C4-2B (cell line): ENCODE results near the gene HP.

Experiments
- CTCF ChIP-seq: fragments of 450-650 bp; conservative IDR thresholded peaks from 2 replicates; pipeline ENCODE4 v1.5.1; 2017; ENCODE audit warnings: mild to moderate bottlenecking
- ZFX ChIP-seq: fragments of 450-650 bp; IDR thresholded peaks from 2 replicates; pipeline ENCODE4 v1.6.1; 2017

- no peak for TF ChIP-seq CTCF
- no peak for TF ChIP-seq ZFX
These were observed 29.6 kb downstream of the HP start for GRCh38 chr16:72083778-72084404.
